ENCODE results near the gene CCDC137. TPM values are rescaled to one million over a fixed set of nuclear protein-coding genes. Genes with fewer than 3 reads are reported as not detected.
"Not testable (repeated sequence)": the region's sequence is repeated elsewhere in the genome, so short reads cannot be mapped to it uniquely, and the experiment has no call there.

Gene CCDC137
- total RNA-seq (2014; rRNA removed; shearing (Covaris generic)): 40.7 and 49.7 TPM in 2 replicates

DNA sequence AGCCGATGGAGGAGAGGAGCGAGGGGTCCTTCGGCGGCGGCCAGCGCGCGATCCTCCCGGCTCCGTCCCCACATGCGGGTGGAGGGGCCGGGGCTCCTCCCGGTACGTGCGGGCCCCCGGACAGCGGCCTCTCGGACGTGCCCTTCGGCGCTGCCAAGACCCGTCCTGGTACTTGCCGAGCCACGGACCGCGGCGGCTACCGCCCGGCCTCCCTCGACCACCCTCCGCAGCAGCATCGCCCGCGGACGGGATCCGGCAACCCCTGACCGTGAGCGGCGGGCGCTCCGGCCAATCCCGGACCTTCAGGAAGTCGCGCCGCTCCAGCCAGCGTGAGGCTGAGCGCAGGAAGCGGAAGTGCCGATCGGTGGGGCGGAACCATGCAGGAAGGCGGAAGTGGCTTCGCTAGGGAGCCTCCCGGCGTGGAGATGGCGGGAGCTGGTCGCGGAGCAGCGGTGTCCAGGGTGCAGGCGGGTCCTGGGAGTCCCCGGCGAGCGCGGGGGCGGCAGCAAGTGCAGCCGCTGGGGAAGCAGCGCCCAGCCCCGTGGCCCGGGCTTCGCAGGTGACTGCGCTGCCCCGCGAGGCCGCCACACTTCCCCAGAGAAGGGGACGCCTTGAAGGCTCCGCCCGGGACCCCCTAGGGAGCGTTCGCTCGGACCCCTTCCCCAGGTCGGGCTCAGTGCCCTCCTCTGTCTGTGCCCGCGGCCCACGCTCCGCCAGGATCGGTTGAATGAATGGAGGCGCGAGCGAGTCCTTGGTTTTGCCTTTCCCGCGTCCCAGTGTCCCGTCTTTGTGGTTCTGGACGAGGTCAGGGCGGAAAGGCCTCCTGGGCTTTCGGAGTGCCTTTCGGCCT, at the start of gene CCDC137, which contains the start of gene OXLD1:
Gene CCDC137, plus strand, starts transcription at position 396 of the 850 bp plus-strand sequence. Its CDS starts 30 bp downstream, at position 426.
Gene OXLD1, minus strand, starts transcription at position 264 of the 850 bp plus-strand sequence. Its CDS starts 28 bp downstream, at position 236.
- H3K4me3 ChIP-seq (ENCODE audit: insufficient read depth, low read depth, low read length): peak within 1 kb of the TSS; percentile 97
- no peaks in the 10 kb centered on the region for H3K27me3 ChIP-seq (ENCODE audit: control insufficient read depth, insufficient read depth, low read length)
- peaks cover 26% of the 10 kb centered on the region for H3K36me3 ChIP-seq (replicated peaks; ENCODE audit: control insufficient read depth, insufficient read depth, low read length)
- DNase-seq: peak; percentile 100

- H3K36me3 ChIP-seq (replicated peaks; ENCODE audit: control insufficient read depth, insufficient read depth, low read length): peaks cover 28% of the 10 kb centered on the region
These were observed 49.7 kb upstream of the CCDC137 start for GRCh38 chr17:81616877-81617276.

GRCh38 chr17:81618307-81618706, 48.2 kb upstream of the CCDC137 start:
- H3K27me3 ChIP-seq (ENCODE audit: control insufficient read depth, insufficient read depth, low read length); DNase-seq; H3K4me3 ChIP-seq (ENCODE audit: insufficient read depth, low read depth, low read length): not testable (repeated sequence)
- H3K36me3 ChIP-seq (replicated peaks; ENCODE audit: control insufficient read depth, insufficient read depth, low read length): peaks cover 28% of the 10 kb centered on the region

More at GRCh38 chr17:81616877-81617276, 49.7 kb upstream of the CCDC137 start:
- Histone ChIP-seq H3K4me3 (ENCODE audit: insufficient read depth, low read depth, low read length) (no peak overlapping the region), H3K27me3 (ENCODE audit: control insufficient read depth, insufficient read depth, low read length) (no peaks in the 10 kb centered on the region)
- DNase-seq: no peak

DNA sequence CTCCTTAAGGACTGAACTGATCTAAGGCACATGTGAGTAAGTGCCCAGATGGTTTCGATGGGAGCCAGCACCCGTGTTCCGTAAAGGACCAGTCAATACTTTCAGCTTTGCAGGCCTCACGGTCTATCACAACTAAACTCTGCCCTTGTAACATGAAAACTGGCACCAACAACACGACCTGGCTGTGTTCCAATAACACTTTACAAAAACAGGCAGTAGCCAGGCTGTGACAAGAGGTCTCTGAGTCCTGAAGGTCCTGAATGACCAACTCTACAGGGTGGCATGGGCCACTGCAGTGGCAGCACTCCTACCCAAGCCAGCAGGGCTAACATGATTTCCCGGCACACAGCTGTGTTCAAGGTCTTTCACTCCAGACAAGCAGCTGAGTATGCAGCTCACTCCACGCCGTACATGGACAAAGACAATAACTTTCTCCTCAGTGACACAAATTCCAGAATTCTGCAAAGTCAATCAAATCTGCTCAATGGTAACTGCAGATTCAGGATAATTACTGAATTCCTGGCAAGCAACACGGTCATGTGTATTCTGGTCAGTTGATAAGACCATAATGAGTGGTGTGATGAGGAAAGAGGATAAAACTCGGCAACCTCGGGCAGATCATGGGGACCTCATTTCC, 44.9 kb upstream of the CCDC137 start:
- H3K4me3 ChIP-seq (ENCODE audit: insufficient read depth, low read depth, low read length): no peak overlapping the region
- no peak for DNase-seq
- no peaks in the 10 kb centered on the region for H3K27me3 ChIP-seq (ENCODE audit: control insufficient read depth, insufficient read depth, low read length)
- peaks cover 41% of the 10 kb centered on the region for H3K36me3 ChIP-seq (replicated peaks; ENCODE audit: control insufficient read depth, insufficient read depth, low read length)

- Histone ChIP-seq H3K36me3 (replicated peaks; ENCODE audit: control insufficient read depth, insufficient read depth, low read length) (peaks cover 12% of the 10 kb centered on the region), H3K27me3 (ENCODE audit: control insufficient read depth, insufficient read depth, low read length) (no peaks in the 10 kb centered on the region)
- no peak for DNase-seq
These were observed 36.3 kb upstream of the CCDC137 start for GRCh38 chr17:81630274-81630673.

DNA sequence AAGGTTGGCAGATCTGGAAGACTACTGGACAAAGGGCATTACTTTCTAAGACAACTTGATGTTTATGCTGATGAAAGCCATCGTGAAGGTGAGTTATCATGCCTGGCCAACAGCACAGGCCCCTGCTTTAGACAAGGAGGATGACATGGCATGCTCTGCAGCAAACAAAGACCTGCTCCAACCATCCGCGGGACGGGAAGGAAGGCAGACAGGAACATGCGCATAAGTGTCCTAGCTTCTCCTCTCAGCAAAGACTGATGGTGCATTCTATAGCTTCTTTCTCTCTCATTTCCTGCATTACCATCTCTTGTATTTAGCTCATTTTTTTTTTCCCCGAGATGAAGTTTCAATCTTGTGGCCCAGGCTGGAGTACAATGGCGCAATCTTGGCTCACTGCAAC, 35.1 kb upstream of the CCDC137 start:
- H3K36me3 ChIP-seq (replicated peaks; ENCODE audit: control insufficient read depth, insufficient read depth, low read length): peaks cover 8% of the 10 kb centered on the region
- no peak overlapping the region for H3K4me3 ChIP-seq (ENCODE audit: insufficient read depth, low read depth, low read length)
- DNase-seq: no peak
- no peaks in the 10 kb centered on the region for H3K27me3 ChIP-seq (ENCODE audit: control insufficient read depth, insufficient read depth, low read length)

More at GRCh38 chr17:81630274-81630673, 36.3 kb upstream of the CCDC137 start:
- H3K4me3 ChIP-seq (ENCODE audit: insufficient read depth, low read depth, low read length): no peak overlapping the region

GRCh38 chr17:81635431-81635830, 31.1 kb upstream of the CCDC137 start:
- no peak overlapping the region for H3K4me3 ChIP-seq (ENCODE audit: insufficient read depth, low read depth, low read length)

GRCh38 chr17:81635973-81636504, 30.5 kb upstream of the CCDC137 start:
- H3K4me3 ChIP-seq (ENCODE audit: insufficient read depth, low read depth, low read length): peak overlapping the region; percentile 94
- H3K36me3 ChIP-seq (replicated peaks; ENCODE audit: control insufficient read depth, insufficient read depth, low read length): peaks cover 1% of the 10 kb centered on the region; the same call in 1 of the 2 replicates
- DNase-seq: no peak
- H3K27me3 ChIP-seq (ENCODE audit: control insufficient read depth, insufficient read depth, low read length): no peaks in the 10 kb centered on the region

More at GRCh38 chr17:81635431-81635830, 31.1 kb upstream of the CCDC137 start:
- no peak for DNase-seq
- H3K27me3 ChIP-seq (ENCODE audit: control insufficient read depth, insufficient read depth, low read length): no peaks in the 10 kb centered on the region
- peaks cover 1% of the 10 kb centered on the region; the same call in 1 of the 2 replicates for H3K36me3 ChIP-seq (replicated peaks; ENCODE audit: control insufficient read depth, insufficient read depth, low read length)

DNA sequence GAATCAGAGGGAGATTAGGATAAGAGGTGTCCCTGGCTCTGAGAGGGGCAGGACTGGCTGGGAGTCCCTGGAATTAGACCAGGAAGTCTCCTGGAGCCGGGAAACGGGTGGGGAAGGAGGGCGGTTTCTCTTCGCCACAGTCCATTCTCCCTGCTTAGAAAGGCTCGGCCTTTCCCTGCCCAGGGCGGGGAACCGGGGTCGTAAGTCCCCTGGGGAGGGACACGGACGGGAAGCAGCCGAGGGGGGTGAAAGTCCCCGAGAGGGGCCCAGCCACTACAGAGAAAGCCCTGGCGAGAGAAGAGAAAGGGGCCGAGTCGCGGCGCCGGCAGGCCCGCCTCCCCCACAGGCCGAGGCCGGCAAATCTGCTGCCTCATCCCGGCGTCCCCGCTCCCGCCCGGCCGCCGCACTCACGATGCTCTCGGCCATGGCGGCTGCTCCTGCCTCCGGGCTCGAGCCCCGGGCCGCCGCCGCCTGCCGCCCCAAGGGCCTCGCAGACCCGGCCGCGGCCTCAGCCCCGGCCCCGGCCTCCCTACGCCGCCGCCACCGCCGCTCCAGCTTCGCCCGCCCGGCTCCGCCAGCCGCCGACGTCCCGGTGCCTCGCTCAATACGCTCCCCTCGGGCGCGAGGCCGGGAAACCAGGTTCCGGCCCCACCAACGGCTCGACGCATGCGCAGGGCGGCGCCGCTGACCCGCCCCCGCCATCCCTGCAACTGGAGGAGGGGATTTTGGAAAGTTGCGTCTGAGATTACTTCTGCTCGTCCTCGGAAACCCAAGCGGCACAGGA, 29.8 kb upstream of the CCDC137 start, which contains the start of the genes NPLOC4 and TSPAN10:
Gene NPLOC4, minus strand, starts transcription at position 608 of the 784 bp plus-strand sequence. Its CDS starts 182 bp downstream, at position 426.
Gene TSPAN10, plus strand, starts transcription at position 692 of the 784 bp plus-strand sequence. CDS start 5,217 bp downstream, outside the sequence.
- DNase-seq: peak; percentile 99
- Histone ChIP-seq H3K27me3 (ENCODE audit: control insufficient read depth, insufficient read depth, low read length) (no peaks in the 10 kb centered on the region), H3K36me3 (replicated peaks; ENCODE audit: control insufficient read depth, insufficient read depth, low read length) (no peaks in the 10 kb centered on the region; the same call in 1 of the 2 replicates), H3K4me3 (ENCODE audit: insufficient read depth, low read depth, low read length) (peak within 1 kb of the TSS; percentile 94)

DNA sequence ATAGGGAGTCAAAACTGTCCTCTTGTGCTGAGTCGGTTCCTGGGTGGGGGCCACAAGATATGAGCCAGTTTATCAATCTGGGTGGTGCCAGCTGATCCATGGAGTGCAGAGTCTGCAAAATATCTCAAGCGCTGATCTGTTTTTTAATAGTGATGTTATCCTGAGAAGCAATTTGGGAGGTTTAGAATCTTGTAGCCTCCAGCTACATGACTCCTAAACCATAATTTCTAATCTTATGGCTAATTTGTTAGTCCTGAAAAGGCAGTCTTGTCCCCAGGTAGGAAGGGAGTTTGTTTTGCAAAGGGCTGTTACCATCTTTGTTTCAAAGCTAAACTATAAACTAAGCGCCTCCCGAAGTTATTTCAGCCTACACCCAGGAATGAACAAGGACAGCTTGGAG, 27.9 kb upstream of the CCDC137 start:
- no peaks in the 10 kb centered on the region; the same call in 1 of the 2 replicates for H3K36me3 ChIP-seq (replicated peaks; ENCODE audit: control insufficient read depth, insufficient read depth, low read length)
- no peaks in the 10 kb centered on the region for H3K27me3 ChIP-seq (ENCODE audit: control insufficient read depth, insufficient read depth, low read length)
- DNase-seq: no peak
- H3K4me3 ChIP-seq (ENCODE audit: insufficient read depth, low read depth, low read length): no peak overlapping the region

DNA sequence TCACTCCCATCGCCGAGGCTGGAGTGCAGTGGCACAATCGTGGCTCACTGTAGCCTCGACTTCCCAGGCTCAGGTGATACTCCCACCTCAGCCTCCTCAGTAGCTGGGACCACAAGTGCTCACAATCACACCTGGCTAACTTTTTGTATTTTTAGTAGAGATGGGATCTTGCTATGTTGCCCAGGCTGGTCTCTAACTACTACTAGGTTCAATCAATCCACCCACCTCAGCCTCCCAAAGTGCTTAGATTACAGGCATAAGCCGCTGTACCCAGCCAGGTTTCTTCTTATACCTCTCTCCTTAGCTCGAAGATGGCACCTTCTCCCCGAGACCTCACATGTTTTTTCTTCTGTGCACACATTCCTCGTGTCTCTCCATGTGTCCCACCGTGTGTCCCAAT, 26.5 kb upstream of the CCDC137 start:
- Histone ChIP-seq H3K36me3 (replicated peaks; ENCODE audit: control insufficient read depth, insufficient read depth, low read length) (no peaks in the 10 kb centered on the region; the same call in 1 of the 2 replicates), H3K27me3 (ENCODE audit: control insufficient read depth, insufficient read depth, low read length) (no peaks in the 10 kb centered on the region), H3K4me3 (ENCODE audit: insufficient read depth, low read depth, low read length) (no peak overlapping the region)
- no peak for DNase-seq

- Histone ChIP-seq H3K36me3 (replicated peaks; ENCODE audit: control insufficient read depth, insufficient read depth, low read length) (no peaks in the 10 kb centered on the region), H3K4me3 (ENCODE audit: insufficient read depth, low read depth, low read length) (no peak overlapping the region), H3K27me3 (ENCODE audit: control insufficient read depth, insufficient read depth, low read length) (peaks cover 1% of the 10 kb centered on the region)
- DNase-seq: peak; percentile 68
These were observed 24.6 kb upstream of the CCDC137 start for GRCh38 chr17:81641825-81642489.

GRCh38 chr17:81644496-81644895, 22.0 kb upstream of the CCDC137 start:
- no peaks in the 10 kb centered on the region for H3K36me3 ChIP-seq (replicated peaks; ENCODE audit: control insufficient read depth, insufficient read depth, low read length)
- H3K4me3 ChIP-seq (ENCODE audit: insufficient read depth, low read depth, low read length): no peak overlapping the region

More at GRCh38 chr17:81644496-81644895, 22.0 kb upstream of the CCDC137 start:
- peaks cover 20% of the 10 kb centered on the region for H3K27me3 ChIP-seq (ENCODE audit: control insufficient read depth, insufficient read depth, low read length)
- peak; percentile 59 for DNase-seq
